Measurements from ENCODE around the gene FREM2. TPM values are rescaled to one million over a fixed set of nuclear protein-coding genes. Genes with fewer than 3 reads are reported as not detected.

The FREM2 gene
- total and polyA plus RNA-seq, 9 of the 15 experiments (the other 6 are each of a cell fraction or from before 2014, with no cell fraction given): under 0.01 to 0.02 TPM; not detected in 7

GRCh38 chr13:38647312-38647711 is 39.6 kb upstream of the FREM2 start (continued):
- TF ChIP-seq ZNF609 (CRISPR knock-in tag; IDR thresholded peaks at IDR 0.05; ENCODE audit: borderline replicate concordance): no peak
- no peak for TF ChIP-seq RBBP5 (IDR thresholded peaks at IDR 0.05; ENCODE audit: borderline replicate concordance, insufficient read depth, low read length, poor library complexity, severe bottlenecking)
- TF ChIP-seq ZNF217 (CRISPR knock-in tag; IDR thresholded peaks at IDR 0.05): no peak
- TF ChIP-seq CREM (IDR thresholded peaks at IDR 0.05; ENCODE audit: low read depth): no peak

GRCh38 chr13:38648912-38649311 is 38.0 kb upstream of the FREM2 start:
- Histone ChIP-seq H3K27ac (ENCODE audit: extremely low read depth, low read depth, low read length) (no peak overlapping the region), H3K9me3 (replicated peaks; ENCODE audit: control insufficient read depth, insufficient read depth, low read depth, low read length) (no peaks in the 10 kb centered on the region), H3K9ac (ENCODE audit: insufficient read depth in 1 of 2, low read depth in 2 of 2, low read length in 2 of 2) (no peak overlapping the region), H4K20me1 (replicated peaks; ENCODE audit: control insufficient read depth, insufficient read depth, low read length) (no peaks in the 10 kb centered on the region), H2AFZ (ENCODE audit: low read depth, low read length) (no peak overlapping the region), H3K36me3 (ENCODE audit: control insufficient read depth, insufficient read depth, low read length) (no peaks in the 10 kb centered on the region), H3K79me2 (ENCODE audit: control insufficient read depth, insufficient read depth, low read length) (no peaks in the 10 kb centered on the region), H3K4me1 (replicated peaks in 1 of 2; ENCODE audit: control insufficient read depth in 2 of 2, insufficient read depth in 2 of 2, low read length in 2 of 2) (no peaks in the 10 kb centered on the region), H3K27me3 (ENCODE audit: control insufficient read depth in 2 of 2, insufficient read depth in 2 of 2, low read length in 2 of 2) (no peaks in the 10 kb centered on the region), H3K9me1 (ENCODE audit: control insufficient read depth, insufficient read depth, low read length) (no peaks in the 10 kb centered on the region), H3K4me2 (ENCODE audit: insufficient read depth, low read length) (no peak overlapping the region), H3K4me3 (no peak overlapping the region)
- 0% methylated on average over 1 of the region's 1 CpG for WGBS (ENCODE audit: insufficient coverage, low coverage, missing lambda C conversion rate)
- intact Hi-C loops (cut with micrococcal nuclease) (no loop called here), in situ Hi-C loops (cut with MboI) (no loop called here)
- DNase-seq (ENCODE audit: extremely low read depth in 1 of 4, low spot score in 3 of 4) (no peak), FAIRE-seq (no peak), ATAC-seq (no peak)
- POLR2A ChIA-PET: no interaction called here
- CTCF ChIA-PET (ENCODE audit: low intra/inter-chr PET ratio): interaction anchor here (0.7 kb wide), 1 partner anchor 44 kb away, joined by 3 read pairs; no protein-coding TSS in a partner anchor
- no TSS peak for BruUV-seq (replicated peaks)
- TF ChIP-seq EP400 (IDR thresholded peaks at IDR 0.05) (no peak), SREBF2 (CRISPR knock-in tag; IDR thresholded peaks at IDR 0.05) (no peak), TEAD2 (tag; IDR thresholded peaks at IDR 0.05) (no peak), CEBPZ (IDR thresholded peaks at IDR 0.05; ENCODE audit: borderline replicate concordance, low read depth, low read length) (no peak), ETS1 (conservative IDR thresholded peaks at IDR 0.05; ENCODE audit: control insufficient read depth, low read depth, low read length) (no peak), ETV1 (tag; conservative IDR thresholded peaks at IDR 0.05; ENCODE audit: low read depth) (no peak), TAF9B (IDR thresholded peaks at IDR 0.05; ENCODE audit: partially characterized antibody) (no peak)
